ENCODE results near the gene PJA2. TPM values are rescaled to one million over a fixed set of nuclear protein-coding genes. Genes with fewer than 3 reads are reported as not detected.

PJA2 gene
- total RNA-seq, 1 experiment from 2014 or later, result 14.3 TPM

- POLR2A ChIA-PET (ENCODE audit: unreplicated experiment), result no interaction called here
- no peak overlapping the region for H2AFZ ChIP-seq (ENCODE audit: low read length)
- no peaks in the 10 kb centered on the region for H3F3A ChIP-seq (ENCODE audit: low read length, unreplicated experiment)
- H3K4me2 ChIP-seq (ENCODE audit: low read length), result no peak overlapping the region
- H3K27me3 ChIP-seq (ENCODE audit: low read length), result no peaks in the 10 kb centered on the region
- CTCF ChIA-PET, result no interaction called here
- H3K36me3 ChIP-seq (ENCODE audit: low read depth, low read length), result no peaks in the 10 kb centered on the region
- ATAC-seq, result no peak
- no peaks in the 10 kb centered on the region for H3K9me2 ChIP-seq (replicated peaks; ENCODE audit: low read length)
- no peaks in the 10 kb centered on the region for H3K9me3 ChIP-seq (ENCODE audit: low read length)
- BruUV-seq (replicated peaks), result no TSS peak
- no peak overlapping the region for H3K9ac ChIP-seq (ENCODE audit: low read length)
- no peak for DNase-seq
- H3K79me2 ChIP-seq (ENCODE audit: low read length), result no peaks in the 10 kb centered on the region
- H4K20me1 ChIP-seq (ENCODE audit: low read length), result no peaks in the 10 kb centered on the region
- no peak for TF ChIP-seq EZH2phosphoT487 (IDR thresholded peaks at IDR 0.05; ENCODE audit: borderline replicate concordance, low read length)
- no peak for TF ChIP-seq CTCF (conservative IDR thresholded peaks at IDR 0.05; ENCODE audit: low read depth, low read length)
- TF ChIP-seq EZH2 (IDR thresholded peaks at IDR 0.05; ENCODE audit: low read length, unreplicated experiment), result no peak
- H3K4me1 ChIP-seq (ENCODE audit: insufficient read depth, low read length), result no peaks in the 10 kb centered on the region
- intact Hi-C loops (cut with micrococcal nuclease), result no loop called here
- no peak overlapping the region for H3K4me3 ChIP-seq (ENCODE audit: low read length)
- H3K27ac ChIP-seq (ENCODE audit: low read length), result no peak overlapping the region
Measured at GRCh38 chr5:109309326-109310063, 100.3 kb downstream of the PJA2 start.

GRCh38 chr5:109307951-109308350 is 101.8 kb downstream of the PJA2 start:
- H2AFZ ChIP-seq (ENCODE audit: low read length), result no peak overlapping the region
- TF ChIP-seq CTCF (conservative IDR thresholded peaks at IDR 0.05; ENCODE audit: low read depth, low read length), result no peak
- H3F3A ChIP-seq (ENCODE audit: low read length, unreplicated experiment), result no peaks in the 10 kb centered on the region
- DNase-seq (no peak), ATAC-seq (no peak)
- BruUV-seq (replicated peaks), result no TSS peak
- ChIA-PET CTCF (no interaction called here), POLR2A (ENCODE audit: unreplicated experiment) (no interaction called here)
- intact Hi-C loops (cut with micrococcal nuclease), result no loop called here
- no peaks in the 10 kb centered on the region for H3K36me3 ChIP-seq (ENCODE audit: low read depth, low read length)
- H3K4me3 ChIP-seq (ENCODE audit: low read length), result no peak overlapping the region
- no peaks in the 10 kb centered on the region for H3K79me2 ChIP-seq (ENCODE audit: low read length)
- H4K20me1 ChIP-seq (ENCODE audit: low read length), result no peaks in the 10 kb centered on the region
- H3K27me3 ChIP-seq (ENCODE audit: low read length), result no peaks in the 10 kb centered on the region
- H3K4me2 ChIP-seq (ENCODE audit: low read length), result no peak overlapping the region
- H3K9ac ChIP-seq (ENCODE audit: low read length), result no peak overlapping the region
- H3K9me2 ChIP-seq (replicated peaks; ENCODE audit: low read length), result no peaks in the 10 kb centered on the region
- no peaks in the 10 kb centered on the region for H3K4me1 ChIP-seq (ENCODE audit: insufficient read depth, low read length)
- H3K9me3 ChIP-seq (ENCODE audit: low read length), result no peaks in the 10 kb centered on the region
- H3K27ac ChIP-seq (ENCODE audit: low read length), result no peak overlapping the region

- BruUV-seq (replicated peaks), result no TSS peak
- H2AFZ ChIP-seq (ENCODE audit: low read length), result no peak overlapping the region
- TF ChIP-seq EZH2phosphoT487 (IDR thresholded peaks at IDR 0.05; ENCODE audit: borderline replicate concordance, low read length), result no peak
- TF ChIP-seq EZH2 (IDR thresholded peaks at IDR 0.05; ENCODE audit: low read length, unreplicated experiment), result no peak
- H4K20me1 ChIP-seq (ENCODE audit: low read length), result no peaks in the 10 kb centered on the region
- no peak overlapping the region for H3K27ac ChIP-seq (ENCODE audit: low read length)
- H3K9me3 ChIP-seq (ENCODE audit: low read length), result no peaks in the 10 kb centered on the region
- DNase-seq, result no peak
- H3K4me2 ChIP-seq (ENCODE audit: low read length), result no peak overlapping the region
- intact Hi-C loops (cut with micrococcal nuclease), result no loop called here
- no peaks in the 10 kb centered on the region for H3K36me3 ChIP-seq (ENCODE audit: low read depth, low read length)
- no peak for ATAC-seq
- H3K27me3 ChIP-seq (ENCODE audit: low read length), result no peaks in the 10 kb centered on the region
- no peaks in the 10 kb centered on the region for H3F3A ChIP-seq (ENCODE audit: low read length, unreplicated experiment)
- H3K79me2 ChIP-seq (ENCODE audit: low read length), result no peaks in the 10 kb centered on the region
- H3K4me1 ChIP-seq (ENCODE audit: insufficient read depth, low read length), result no peaks in the 10 kb centered on the region
- no peak overlapping the region for H3K9ac ChIP-seq (ENCODE audit: low read length)
- H3K9me2 ChIP-seq (replicated peaks; ENCODE audit: low read length), result no peaks in the 10 kb centered on the region
- CTCF ChIA-PET, result no interaction called here
- POLR2A ChIA-PET (ENCODE audit: unreplicated experiment), result no interaction called here
- no peak overlapping the region for H3K4me3 ChIP-seq (ENCODE audit: low read length)
Measured at GRCh38 chr5:109307456-109307855, 102.3 kb downstream of the PJA2 start.

All from PC-3 (cell line).